ENCODE measurements around the gene UBE2O.

- TF ChIP-seq, protein P1, sequence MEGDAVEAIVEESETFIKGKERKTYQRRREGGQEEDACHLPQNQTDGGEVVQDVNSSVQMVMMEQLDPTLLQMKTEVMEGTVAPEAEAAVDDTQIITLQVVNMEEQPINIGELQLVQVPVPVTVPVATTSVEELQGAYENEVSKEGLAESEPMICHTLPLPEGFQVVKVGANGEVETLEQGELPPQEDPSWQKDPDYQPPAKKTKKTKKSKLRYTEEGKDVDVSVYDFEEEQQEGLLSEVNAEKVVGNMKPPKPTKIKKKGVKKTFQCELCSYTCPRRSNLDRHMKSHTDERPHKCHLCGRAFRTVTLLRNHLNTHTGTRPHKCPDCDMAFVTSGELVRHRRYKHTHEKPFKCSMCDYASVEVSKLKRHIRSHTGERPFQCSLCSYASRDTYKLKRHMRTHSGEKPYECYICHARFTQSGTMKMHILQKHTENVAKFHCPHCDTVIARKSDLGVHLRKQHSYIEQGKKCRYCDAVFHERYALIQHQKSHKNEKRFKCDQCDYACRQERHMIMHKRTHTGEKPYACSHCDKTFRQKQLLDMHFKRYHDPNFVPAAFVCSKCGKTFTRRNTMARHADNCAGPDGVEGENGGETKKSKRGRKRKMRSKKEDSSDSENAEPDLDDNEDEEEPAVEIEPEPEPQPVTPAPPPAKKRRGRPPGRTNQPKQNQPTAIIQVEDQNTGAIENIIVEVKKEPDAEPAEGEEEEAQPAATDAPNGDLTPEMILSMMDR (conservative IDR thresholded peaks at IDR 0.05; ENCODE audit: low read depth, low read length), result no peak
- TF ChIP-seq EZH2 (IDR thresholded peaks at IDR 0.05; ENCODE audit: borderline replicate concordance, low read depth, low read length, poor library complexity, severe bottlenecking), result no peak
These were observed 99.9 kb downstream of the UBE2O start for GRCh38 chr17:76353004-76353598.
